Body of pancreas (tissue), 4 donors: ENCODE results near the gene CYP4F2.

Experiments
- POLR2A ChIP-seq, 3 donors: fragments of 450-650 bp; IDR thresholded peaks; one replicate each; pipeline ENCODE4 v1.6.1; 2016; ENCODE audit warnings: antibody characterized with exemption in 3 of 3, mild to moderate bottlenecking in 2 of 3
- TF ChIP-seq, protein P1 (sequence below), 7 experiments: fragments of 450-650 bp in 4 of 7; fragments of 200-600 bp in 3 of 7; sonication (generic) in 3 of 7; IDR thresholded peaks; one replicate each; pipeline ENCODE4 v1.5.1; 2016 to 2019; ENCODE audit warnings: antibody characterized with exemption in 7 of 7

DNA sequence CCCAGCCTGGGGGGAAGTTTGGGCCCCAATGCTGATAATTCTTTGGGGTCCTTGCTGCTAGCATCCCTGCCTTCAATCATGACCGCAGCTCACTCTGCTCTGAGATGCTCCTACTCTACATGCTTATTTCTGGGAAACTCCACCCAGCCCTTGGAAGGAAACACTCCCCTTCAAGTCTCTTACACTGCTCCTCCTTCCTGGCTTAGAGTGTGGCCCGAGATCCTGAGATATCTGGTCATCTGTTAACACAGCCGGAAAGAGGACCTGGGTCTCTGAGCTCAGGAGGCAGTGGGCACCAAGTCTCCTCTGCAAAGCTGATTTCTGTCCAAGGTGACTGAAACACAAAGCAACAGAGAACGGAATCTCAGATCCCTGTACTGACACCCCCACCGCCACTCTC lies 33.0 kb downstream of the CYP4F2 start:
- TF ChIP-seq, protein P1, sequence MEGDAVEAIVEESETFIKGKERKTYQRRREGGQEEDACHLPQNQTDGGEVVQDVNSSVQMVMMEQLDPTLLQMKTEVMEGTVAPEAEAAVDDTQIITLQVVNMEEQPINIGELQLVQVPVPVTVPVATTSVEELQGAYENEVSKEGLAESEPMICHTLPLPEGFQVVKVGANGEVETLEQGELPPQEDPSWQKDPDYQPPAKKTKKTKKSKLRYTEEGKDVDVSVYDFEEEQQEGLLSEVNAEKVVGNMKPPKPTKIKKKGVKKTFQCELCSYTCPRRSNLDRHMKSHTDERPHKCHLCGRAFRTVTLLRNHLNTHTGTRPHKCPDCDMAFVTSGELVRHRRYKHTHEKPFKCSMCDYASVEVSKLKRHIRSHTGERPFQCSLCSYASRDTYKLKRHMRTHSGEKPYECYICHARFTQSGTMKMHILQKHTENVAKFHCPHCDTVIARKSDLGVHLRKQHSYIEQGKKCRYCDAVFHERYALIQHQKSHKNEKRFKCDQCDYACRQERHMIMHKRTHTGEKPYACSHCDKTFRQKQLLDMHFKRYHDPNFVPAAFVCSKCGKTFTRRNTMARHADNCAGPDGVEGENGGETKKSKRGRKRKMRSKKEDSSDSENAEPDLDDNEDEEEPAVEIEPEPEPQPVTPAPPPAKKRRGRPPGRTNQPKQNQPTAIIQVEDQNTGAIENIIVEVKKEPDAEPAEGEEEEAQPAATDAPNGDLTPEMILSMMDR (IDR thresholded peaks at IDR 0.05) = no peak
- no peak for TF ChIP-seq POLR2A (IDR thresholded peaks at IDR 0.05)
